ENCODE results near the gene ABHD8. TPM values are rescaled to one million over a fixed set of nuclear protein-coding genes. Genes with fewer than 3 reads are reported as not detected.
A peak's percentile ranks its signal among the peaks of the same experiment; 100 is the strongest.

Gene ABHD8
- total and polyA plus RNA-seq, 2 of the 13 experiments (the other 11 are each of a cell fraction or from before 2014, with no cell fraction given) = 6.3 to 7.2 TPM

DNA sequence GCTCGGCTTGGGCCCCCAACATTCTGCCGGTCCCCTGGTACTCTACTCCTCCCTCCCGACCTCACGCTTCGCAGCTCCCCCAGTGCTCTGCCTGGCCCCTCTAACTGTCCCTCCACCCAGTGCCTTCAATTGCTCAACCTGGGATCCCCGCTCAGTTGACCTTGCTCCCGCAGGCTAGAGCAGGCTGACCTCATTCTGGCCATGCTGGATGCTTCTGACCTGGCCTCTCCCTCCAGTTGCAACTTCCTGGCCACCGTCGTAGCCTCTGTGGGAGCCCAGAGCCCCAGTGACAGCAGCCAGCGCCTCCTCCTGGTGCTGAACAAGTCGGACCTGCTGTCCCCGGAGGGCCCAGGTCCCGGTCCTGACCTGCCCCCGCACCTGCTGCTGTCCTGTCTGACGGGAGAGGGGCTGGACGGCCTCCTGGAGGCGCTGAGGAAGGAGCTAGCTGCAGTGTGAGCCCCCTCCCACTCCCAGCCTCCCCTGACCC is 37.7 kb upstream of the ABHD8 start (continued):
- TF ChIP-seq KDM5B (CRISPR knock-in tag; IDR thresholded peaks at IDR 0.05; ENCODE audit: borderline replicate concordance) (peak; percentile 69; the same call in 1 of the 2 replicates), TCF7 (IDR thresholded peaks at IDR 0.05; ENCODE audit: low read depth) (no peak), ZKSCAN5 (CRISPR knock-in tag; IDR thresholded peaks at IDR 0.05) (no peak), ZNF501 (CRISPR knock-in tag; IDR thresholded peaks at IDR 0.05) (no peak), ZNF205 (CRISPR knock-in tag; IDR thresholded peaks at IDR 0.05) (no peak), ZMYM4 (CRISPR knock-in tag; IDR thresholded peaks at IDR 0.05) (peak; percentile 70), CBFB (CRISPR knock-in tag; IDR thresholded peaks at IDR 0.05) (no peak), ESRRA (CRISPR knock-in tag; IDR thresholded peaks at IDR 0.05; ENCODE audit: low read depth) (peak; percentile 77), HNRNPH1 (optimal IDR thresholded peaks at IDR 0.05; ENCODE audit: low read depth, low read length) (no peak), ZNF567 (CRISPR knock-in tag; IDR thresholded peaks at IDR 0.05; ENCODE audit: borderline replicate concordance) (no peak), ELF3 (CRISPR knock-in tag; IDR thresholded peaks at IDR 0.05) (peak; percentile 79), ZBTB7B (CRISPR knock-in tag; IDR thresholded peaks at IDR 0.05) (peak; percentile 77), THYN1 (CRISPR knock-in tag; IDR thresholded peaks at IDR 0.05; ENCODE audit: borderline replicate concordance, low read depth) (no peak), IRX3 (CRISPR knock-in tag; IDR thresholded peaks at IDR 0.05; ENCODE audit: borderline replicate concordance, low read depth) (no peak), MEIS2 (CRISPR knock-in tag; IDR thresholded peaks at IDR 0.05) (peak; percentile 71; the same call in 1 of the 2 replicates), BCL6 (CRISPR knock-in tag; IDR thresholded peaks at IDR 0.05) (no peak), ZNF121 (CRISPR knock-in tag; IDR thresholded peaks at IDR 0.05) (peak; percentile 25; the same call in 1 of the 2 replicates), CAMTA2 (CRISPR knock-in tag; IDR thresholded peaks at IDR 0.05; ENCODE audit: borderline replicate concordance) (no peak), MAF1 (CRISPR knock-in tag; IDR thresholded peaks at IDR 0.05; ENCODE audit: borderline replicate concordance) (no peak)
- TF ChIP-seq, protein P1, sequence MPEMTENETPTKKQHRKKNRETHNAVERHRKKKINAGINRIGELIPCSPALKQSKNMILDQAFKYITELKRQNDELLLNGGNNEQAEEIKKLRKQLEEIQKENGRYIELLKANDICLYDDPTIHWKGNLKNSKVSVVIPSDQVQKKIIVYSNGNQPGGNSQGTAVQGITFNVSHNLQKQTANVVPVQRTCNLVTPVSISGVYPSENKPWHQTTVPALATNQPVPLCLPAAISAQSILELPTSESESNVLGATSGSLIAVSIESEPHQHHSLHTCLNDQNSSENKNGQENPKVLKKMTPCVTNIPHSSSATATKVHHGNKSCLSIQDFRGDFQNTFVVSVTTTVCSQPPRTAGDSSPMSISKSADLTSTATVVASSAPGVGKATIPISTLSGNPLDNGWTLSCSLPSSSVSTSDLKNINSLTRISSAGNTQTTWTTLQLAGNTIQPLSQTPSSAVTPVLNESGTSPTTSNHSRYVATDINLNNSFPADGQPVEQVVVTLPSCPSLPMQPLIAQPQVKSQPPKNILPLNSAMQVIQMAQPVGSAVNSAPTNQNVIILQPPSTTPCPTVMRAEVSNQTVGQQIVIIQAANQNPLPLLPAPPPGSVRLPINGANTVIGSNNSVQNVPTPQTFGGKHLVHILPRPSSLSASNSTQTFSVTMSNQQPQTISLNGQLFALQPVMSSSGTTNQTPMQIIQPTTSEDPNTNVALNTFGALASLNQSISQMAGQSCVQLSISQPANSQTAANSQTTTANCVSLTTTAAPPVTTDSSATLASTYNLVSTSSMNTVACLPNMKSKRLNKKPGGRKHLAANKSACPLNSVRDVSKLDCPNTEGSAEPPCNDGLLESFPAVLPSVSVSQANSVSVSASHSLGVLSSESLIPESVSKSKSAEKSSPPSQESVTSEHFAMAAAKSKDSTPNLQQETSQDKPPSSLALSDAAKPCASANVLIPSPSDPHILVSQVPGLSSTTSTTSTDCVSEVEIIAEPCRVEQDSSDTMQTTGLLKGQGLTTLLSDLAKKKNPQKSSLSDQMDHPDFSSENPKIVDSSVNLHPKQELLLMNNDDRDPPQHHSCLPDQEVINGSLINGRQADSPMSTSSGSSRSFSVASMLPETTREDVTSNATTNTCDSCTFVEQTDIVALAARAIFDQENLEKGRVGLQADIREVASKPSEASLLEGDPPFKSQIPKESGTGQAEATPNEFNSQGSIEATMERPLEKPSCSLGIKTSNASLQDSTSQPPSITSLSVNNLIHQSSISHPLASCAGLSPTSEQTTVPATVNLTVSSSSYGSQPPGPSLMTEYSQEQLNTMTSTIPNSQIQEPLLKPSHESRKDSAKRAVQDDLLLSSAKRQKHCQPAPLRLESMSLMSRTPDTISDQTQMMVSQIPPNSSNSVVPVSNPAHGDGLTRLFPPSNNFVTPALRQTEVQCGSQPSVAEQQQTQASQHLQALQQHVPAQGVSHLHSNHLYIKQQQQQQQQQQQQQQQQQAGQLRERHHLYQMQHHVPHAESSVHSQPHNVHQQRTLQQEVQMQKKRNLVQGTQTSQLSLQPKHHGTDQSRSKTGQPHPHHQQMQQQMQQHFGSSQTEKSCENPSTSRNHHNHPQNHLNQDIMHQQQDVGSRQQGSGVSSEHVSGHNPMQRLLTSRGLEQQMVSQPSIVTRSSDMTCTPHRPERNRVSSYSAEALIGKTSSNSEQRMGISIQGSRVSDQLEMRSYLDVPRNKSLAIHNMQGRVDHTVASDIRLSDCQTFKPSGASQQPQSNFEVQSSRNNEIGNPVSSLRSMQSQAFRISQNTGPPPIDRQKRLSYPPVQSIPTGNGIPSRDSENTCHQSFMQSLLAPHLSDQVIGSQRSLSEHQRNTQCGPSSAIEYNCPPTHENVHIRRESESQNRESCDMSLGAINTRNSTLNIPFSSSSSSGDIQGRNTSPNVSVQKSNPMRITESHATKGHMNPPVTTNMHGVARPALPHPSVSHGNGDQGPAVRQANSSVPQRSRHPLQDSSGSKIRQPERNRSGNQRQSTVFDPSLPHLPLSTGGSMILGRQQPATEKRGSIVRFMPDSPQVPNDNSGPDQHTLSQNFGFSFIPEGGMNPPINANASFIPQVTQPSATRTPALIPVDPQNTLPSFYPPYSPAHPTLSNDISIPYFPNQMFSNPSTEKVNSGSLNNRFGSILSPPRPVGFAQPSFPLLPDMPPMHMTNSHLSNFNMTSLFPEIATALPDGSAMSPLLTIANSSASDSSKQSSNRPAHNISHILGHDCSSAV (CRISPR knock-in tag; IDR thresholded peaks at IDR 0.05; ENCODE audit: borderline replicate concordance) = no peak
- TF ChIP-seq, protein P2, sequence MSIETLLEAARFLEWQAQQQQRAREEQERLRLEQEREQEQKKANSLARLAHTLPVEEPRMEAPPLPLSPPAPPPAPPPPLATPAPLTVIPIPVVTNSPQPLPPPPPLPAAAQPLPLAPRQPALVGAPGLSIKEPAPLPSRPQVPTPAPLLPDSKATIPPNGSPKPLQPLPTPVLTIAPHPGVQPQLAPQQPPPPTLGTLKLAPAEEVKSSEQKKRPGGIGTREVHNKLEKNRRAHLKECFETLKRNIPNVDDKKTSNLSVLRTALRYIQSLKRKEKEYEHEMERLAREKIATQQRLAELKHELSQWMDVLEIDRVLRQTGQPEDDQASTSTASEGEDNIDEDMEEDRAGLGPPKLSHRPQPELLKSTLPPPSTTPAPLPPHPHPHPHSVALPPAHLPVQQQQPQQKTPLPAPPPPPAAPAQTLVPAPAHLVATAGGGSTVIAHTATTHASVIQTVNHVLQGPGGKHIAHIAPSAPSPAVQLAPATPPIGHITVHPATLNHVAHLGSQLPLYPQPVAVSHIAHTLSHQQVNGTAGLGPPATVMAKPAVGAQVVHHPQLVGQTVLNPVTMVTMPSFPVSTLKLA (IDR thresholded peaks at IDR 0.05) = no peak
- TF ChIP-seq, protein P3, sequence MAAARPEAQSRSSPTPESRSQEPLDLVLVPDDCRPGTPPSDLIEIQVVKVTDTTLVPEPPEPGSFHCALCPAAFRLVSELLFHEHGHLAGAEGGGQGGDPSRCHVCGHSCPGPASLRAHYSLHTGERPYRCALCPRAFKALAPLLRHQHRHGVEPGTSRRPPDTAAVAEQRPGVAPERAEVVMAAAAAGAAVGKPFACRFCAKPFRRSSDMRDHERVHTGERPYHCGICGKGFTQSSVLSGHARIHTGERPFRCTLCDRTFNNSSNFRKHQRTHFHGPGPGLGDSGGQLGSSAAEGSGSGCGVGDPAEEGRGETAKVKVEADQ (CRISPR knock-in tag; IDR thresholded peaks at IDR 0.05; ENCODE audit: borderline replicate concordance) = no peak
